ENCODE results near the gene RNF121.

RNF121 gene

GRCh38 chr11:72003776-72004171 is 74.9 kb downstream of the RNF121 start:
- TF ChIP-seq, protein P1, sequence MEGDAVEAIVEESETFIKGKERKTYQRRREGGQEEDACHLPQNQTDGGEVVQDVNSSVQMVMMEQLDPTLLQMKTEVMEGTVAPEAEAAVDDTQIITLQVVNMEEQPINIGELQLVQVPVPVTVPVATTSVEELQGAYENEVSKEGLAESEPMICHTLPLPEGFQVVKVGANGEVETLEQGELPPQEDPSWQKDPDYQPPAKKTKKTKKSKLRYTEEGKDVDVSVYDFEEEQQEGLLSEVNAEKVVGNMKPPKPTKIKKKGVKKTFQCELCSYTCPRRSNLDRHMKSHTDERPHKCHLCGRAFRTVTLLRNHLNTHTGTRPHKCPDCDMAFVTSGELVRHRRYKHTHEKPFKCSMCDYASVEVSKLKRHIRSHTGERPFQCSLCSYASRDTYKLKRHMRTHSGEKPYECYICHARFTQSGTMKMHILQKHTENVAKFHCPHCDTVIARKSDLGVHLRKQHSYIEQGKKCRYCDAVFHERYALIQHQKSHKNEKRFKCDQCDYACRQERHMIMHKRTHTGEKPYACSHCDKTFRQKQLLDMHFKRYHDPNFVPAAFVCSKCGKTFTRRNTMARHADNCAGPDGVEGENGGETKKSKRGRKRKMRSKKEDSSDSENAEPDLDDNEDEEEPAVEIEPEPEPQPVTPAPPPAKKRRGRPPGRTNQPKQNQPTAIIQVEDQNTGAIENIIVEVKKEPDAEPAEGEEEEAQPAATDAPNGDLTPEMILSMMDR (IDR thresholded peaks at IDR 0.05; ENCODE audit: extremely low read depth, insufficient read depth, missing control alignments) = no peak
- DNase-seq (ENCODE audit: low spot score) = no peak
- in situ Hi-C loops (cut with MboI; ENCODE audit: low pct_unique_long_range_greater_than_20kb, low sequenced_read_pairs, unreplicated experiment) = no loop called here

GRCh38 chr11:72004515-72005346 is 75.9 kb downstream of the RNF121 start:
- in situ Hi-C loops (cut with MboI; ENCODE audit: low pct_unique_long_range_greater_than_20kb, low sequenced_read_pairs, unreplicated experiment) = no loop called here
- no peak for DNase-seq (ENCODE audit: low spot score)
- TF ChIP-seq, protein P1 (IDR thresholded peaks at IDR 0.05; ENCODE audit: extremely low read depth, insufficient read depth, missing control alignments) = no peak

GRCh38 chr11:72005347-72006260 is 76.8 kb downstream of the RNF121 start:
- DNase-seq (ENCODE audit: low spot score) = no peak
- in situ Hi-C loops (cut with MboI; ENCODE audit: low pct_unique_long_range_greater_than_20kb, low sequenced_read_pairs, unreplicated experiment) = no loop called here
- TF ChIP-seq, protein P1 (IDR thresholded peaks at IDR 0.05; ENCODE audit: extremely low read depth, insufficient read depth, missing control alignments) = no peak

DNA sequence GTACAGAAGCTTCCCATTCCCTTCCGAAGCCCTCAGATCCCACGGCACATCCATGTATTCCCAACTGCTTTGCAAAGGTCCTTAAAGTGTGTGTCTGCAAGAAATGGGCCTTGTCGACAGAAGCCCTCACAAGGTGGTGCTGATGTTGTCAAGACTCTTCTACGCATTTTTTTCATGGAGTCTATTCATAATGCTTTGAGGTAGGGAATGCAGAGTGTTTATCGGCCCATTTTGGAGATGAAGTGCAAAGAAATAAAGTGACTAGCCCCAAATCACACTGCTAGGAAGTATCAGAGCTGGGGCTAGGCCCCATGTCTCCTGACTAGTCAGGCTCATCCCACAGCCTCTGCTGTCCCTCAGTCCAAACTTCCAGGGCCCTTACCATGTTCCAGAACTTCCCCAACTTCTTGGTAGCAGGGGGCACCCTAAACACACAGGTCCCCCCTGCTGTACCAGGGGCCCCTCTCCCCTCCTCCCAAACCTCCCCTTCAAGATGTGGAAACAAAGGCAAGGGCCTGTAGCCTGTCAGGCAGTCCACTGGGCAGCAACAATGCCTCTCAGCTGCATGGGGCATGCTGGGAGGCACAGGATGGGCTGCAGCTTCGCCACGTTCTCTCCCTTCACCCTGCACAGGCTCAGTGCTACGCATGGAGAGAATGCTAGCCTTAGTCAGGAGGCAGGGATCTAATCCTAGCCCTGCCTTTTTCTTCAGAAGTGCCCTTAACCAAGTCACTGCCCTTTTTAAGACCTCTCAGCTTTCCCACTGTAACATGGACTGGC is 77.7 kb downstream of the RNF121 start:
- in situ Hi-C loops (cut with MboI; ENCODE audit: low pct_unique_long_range_greater_than_20kb, low sequenced_read_pairs, unreplicated experiment) = no loop called here
- no peak for DNase-seq (ENCODE audit: low spot score)
- TF ChIP-seq, protein P1 (IDR thresholded peaks at IDR 0.05; ENCODE audit: extremely low read depth, insufficient read depth, missing control alignments) = no peak

DNA sequence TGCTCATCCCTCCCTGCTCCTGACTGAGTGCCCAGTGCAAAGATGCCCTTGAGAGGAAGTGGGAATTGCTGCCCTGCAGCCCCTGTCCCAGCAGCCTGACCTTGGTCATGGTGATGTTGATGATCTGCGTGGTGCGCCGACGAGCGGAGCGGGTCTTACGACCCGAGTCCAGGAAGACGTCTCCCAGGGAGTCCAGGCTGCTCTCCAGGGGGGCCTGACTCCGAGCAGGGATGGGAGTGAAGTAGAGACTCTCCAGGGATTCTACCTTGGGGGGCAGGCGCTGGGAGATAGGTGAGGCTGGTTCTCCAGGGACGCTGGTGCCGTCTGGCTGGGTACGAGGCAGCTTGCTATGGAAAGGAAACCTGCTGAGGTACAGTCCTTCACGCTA is 78.2 kb downstream of the RNF121 start:
- in situ Hi-C loops (cut with MboI; ENCODE audit: low pct_unique_long_range_greater_than_20kb, low sequenced_read_pairs, unreplicated experiment) = no loop called here
- DNase-seq (ENCODE audit: low spot score) = no peak
- TF ChIP-seq, protein P1 (IDR thresholded peaks at IDR 0.05; ENCODE audit: extremely low read depth, insufficient read depth, missing control alignments) = no peak

DNA sequence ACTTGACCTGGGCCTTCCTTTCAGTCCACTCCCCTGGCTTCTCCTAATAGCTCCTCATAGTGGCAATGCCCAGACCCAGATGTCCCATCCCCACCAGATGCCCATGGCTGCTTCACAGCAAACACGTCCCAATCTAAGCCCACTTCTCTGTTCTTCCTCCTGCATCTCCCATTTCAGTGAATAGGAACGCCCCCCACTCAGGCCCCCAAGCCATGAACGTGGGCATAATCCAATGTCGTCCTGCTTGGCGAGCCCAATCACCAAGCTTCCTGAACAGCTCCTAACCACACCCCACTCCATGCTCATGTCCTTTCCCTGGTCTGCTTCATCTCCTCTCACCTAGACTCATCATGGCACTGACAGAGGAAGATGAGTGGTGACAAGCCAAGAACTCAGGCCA is 78.7 kb downstream of the RNF121 start:
- TF ChIP-seq, protein P1 (IDR thresholded peaks at IDR 0.05; ENCODE audit: extremely low read depth, insufficient read depth, missing control alignments) = no peak
- in situ Hi-C loops (cut with MboI; ENCODE audit: low pct_unique_long_range_greater_than_20kb, low sequenced_read_pairs, unreplicated experiment) = no loop called here
- no peak for DNase-seq (ENCODE audit: low spot score)

Data from GM13977 (cell line).